SK-N-SH treated with all-trans-retinoic acid at 6 μM for 48 hours (cell line): ENCODE measurements around the gene SLC6A3.
A peak's percentile ranks its signal among the peaks of the same experiment; 100 is the strongest.

Experiments used
- ATAC-seq: fragments of 200-7000 bp; cut with Tn5 transposase; 3 replicates; pipeline ENCODE4 v1.9.1; 2020; ENCODE audit warnings: mild to moderate bottlenecking, moderate library complexity
- ARNTL ChIP-seq: fragments of 450-650 bp; formaldehyde crosslinking; IDR thresholded peaks from 2 replicates; pipeline ENCODE4 v1.5.0; 2020; ENCODE audit warnings: low read depth, mild to moderate bottlenecking, moderate library complexity, borderline replicate concordance
- BACH2 ChIP-seq: fragments of 250-450 bp; sonication (Bioruptor Pico); IDR thresholded peaks from 2 replicates; pipeline ENCODE4 v1.9.0; 2021; ENCODE audit warnings: mild to moderate bottlenecking, borderline replicate concordance
- ESRRG ChIP-seq: fragments of 250-450 bp; sonication (Bioruptor Pico); IDR thresholded peaks from 2 replicates; pipeline ENCODE4 v1.6.1; 2021; ENCODE audit warnings: mild to moderate bottlenecking
- GLIS3 ChIP-seq: fragments of 250-450 bp; sonication (Bioruptor Pico); IDR thresholded peaks from 2 replicates; pipeline ENCODE4 v1.5.0; 2020; ENCODE audit warnings: mild to moderate bottlenecking, moderate library complexity
- ISL1 ChIP-seq: fragments of 250-450 bp; sonication (Bioruptor Pico); IDR thresholded peaks from 2 replicates; pipeline ENCODE4 v2.1.2; 2022; ENCODE audit warnings: mild to moderate bottlenecking, moderate library complexity
- OSR1 ChIP-seq: fragments of 250-450 bp; sonication (Bioruptor Pico); IDR thresholded peaks from 2 replicates; pipeline ENCODE4 v1.8.0; 2022; ENCODE audit warnings: moderate library complexity, mild to moderate bottlenecking, inconsistent platforms
- PPARA ChIP-seq: fragments of 250-450 bp; sonication (Bioruptor Pico); IDR thresholded peaks from 2 replicates; pipeline ENCODE4 v1.5.0; 2020; ENCODE audit warnings: mild to moderate bottlenecking, borderline replicate concordance
- RARB ChIP-seq: fragments of 250-450 bp; sonication (Bioruptor Pico); IDR thresholded peaks from 2 replicates; pipeline ENCODE4 v1.8.0; 2021; ENCODE audit warnings: mild to moderate bottlenecking, moderate library complexity
- SNAI2 ChIP-seq: fragments of 250-450 bp; sonication (Bioruptor Pico); IDR thresholded peaks from 2 replicates; pipeline ENCODE4 v1.5.0; 2020; ENCODE audit warnings: mild to moderate bottlenecking, moderate library complexity
- TCF4 ChIP-seq: fragments of 250-450 bp; sonication (Bioruptor Pico); IDR thresholded peaks from 2 replicates; pipeline ENCODE4 v1.8.0; 2021; ENCODE audit warnings: mild to moderate bottlenecking, moderate library complexity, borderline replicate concordance
- TOX ChIP-seq: fragments of 250-450 bp; sonication (Bioruptor Pico); IDR thresholded peaks from 2 replicates; pipeline ENCODE4 v1.8.0; 2021; ENCODE audit warnings: mild to moderate bottlenecking, moderate library complexity, borderline replicate concordance
- ZC3H10 ChIP-seq: fragments of 250-450 bp; sonication (Bioruptor Pico); IDR thresholded peaks from 2 replicates; pipeline ENCODE4 v1.5.1; 2021; ENCODE audit warnings: mild to moderate bottlenecking, moderate library complexity
- ZFP3 ChIP-seq: fragments of 250-450 bp; sonication (Bioruptor Pico); IDR thresholded peaks from 2 replicates; pipeline ENCODE4 v1.5.0; 2020; ENCODE audit warnings: mild to moderate bottlenecking, moderate library complexity
- ZFP30 ChIP-seq: fragments of 450-650 bp; formaldehyde crosslinking; IDR thresholded peaks from 2 replicates; pipeline ENCODE4 v1.5.0; 2022; ENCODE audit warnings: mild to moderate bottlenecking, moderate library complexity
- ZNF565 ChIP-seq: fragments of 450-650 bp; formaldehyde crosslinking; conservative IDR thresholded peaks from 2 replicates; pipeline ENCODE4 v1.5.0; 2020; ENCODE audit warnings: low read depth, mild to moderate bottlenecking, moderate library complexity
- ZNF70 ChIP-seq: fragments of 450-650 bp; formaldehyde crosslinking; IDR thresholded peaks from 2 replicates; pipeline ENCODE4 v1.5.0; 2020; ENCODE audit warnings: mild to moderate bottlenecking, moderate library complexity
- ZNF8 ChIP-seq: fragments of 450-650 bp; formaldehyde crosslinking; IDR thresholded peaks from 2 replicates; pipeline ENCODE4 v1.5.0; 2020; ENCODE audit warnings: mild to moderate bottlenecking, moderate library complexity
- TF ChIP-seq, protein P1 (sequence below): fragments of 250-450 bp; sonication (Bioruptor Pico); IDR thresholded peaks from 2 replicates; pipeline ENCODE4 v1.8.0; 2020; ENCODE audit warnings: mild to moderate bottlenecking, moderate library complexity, borderline replicate concordance
- TF ChIP-seq, protein P2 (sequence below): fragments of 250-450 bp; sonication (Bioruptor Pico); IDR thresholded peaks from 2 replicates; pipeline ENCODE4 v1.5.1; 2020; ENCODE audit warnings: low read depth, mild to moderate bottlenecking, moderate library complexity
- TF ChIP-seq, protein P3 (sequence below): fragments of 250-450 bp; sonication (Bioruptor Pico); IDR thresholded peaks from 2 replicates; pipeline ENCODE4 v1.5.1; 2021; ENCODE audit warnings: mild to moderate bottlenecking, moderate library complexity
- TF ChIP-seq, protein P4 (sequence below): fragments of 250-450 bp; sonication (Bioruptor Pico); IDR thresholded peaks from 2 replicates; pipeline ENCODE4 v1.8.0; 2021; ENCODE audit warnings: low read depth, mild to moderate bottlenecking, moderate library complexity, borderline replicate concordance

Gene SLC6A3

DNA sequence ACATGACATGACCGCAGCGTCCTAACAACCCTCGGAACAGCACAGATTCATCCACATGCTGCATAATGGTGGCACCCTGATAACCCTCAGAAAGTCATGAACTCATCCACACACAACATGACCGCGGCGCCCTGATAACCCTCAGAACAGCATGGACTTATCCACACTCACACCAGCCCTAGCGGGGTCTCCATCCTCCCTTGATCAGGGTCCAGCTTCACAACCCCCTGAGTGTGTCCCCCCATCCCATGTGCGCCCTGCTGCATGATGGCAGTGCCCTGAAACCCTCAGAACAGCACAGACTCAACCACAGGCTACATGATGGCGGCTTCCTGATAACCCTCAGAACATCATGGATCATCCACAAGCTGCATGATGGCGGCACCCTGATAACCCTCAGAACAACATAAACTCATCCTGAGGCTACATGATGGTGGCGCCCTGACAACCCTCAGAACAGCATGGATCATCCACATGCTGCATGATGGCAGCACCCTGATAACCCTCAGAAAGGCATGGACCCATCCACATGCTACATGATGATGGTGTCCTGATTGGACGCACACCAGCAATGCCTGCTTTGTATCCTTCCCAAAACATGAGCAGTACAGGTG lies 28.3 kb downstream of the SLC6A3 start (continued):
- TF ChIP-seq, protein P1, sequence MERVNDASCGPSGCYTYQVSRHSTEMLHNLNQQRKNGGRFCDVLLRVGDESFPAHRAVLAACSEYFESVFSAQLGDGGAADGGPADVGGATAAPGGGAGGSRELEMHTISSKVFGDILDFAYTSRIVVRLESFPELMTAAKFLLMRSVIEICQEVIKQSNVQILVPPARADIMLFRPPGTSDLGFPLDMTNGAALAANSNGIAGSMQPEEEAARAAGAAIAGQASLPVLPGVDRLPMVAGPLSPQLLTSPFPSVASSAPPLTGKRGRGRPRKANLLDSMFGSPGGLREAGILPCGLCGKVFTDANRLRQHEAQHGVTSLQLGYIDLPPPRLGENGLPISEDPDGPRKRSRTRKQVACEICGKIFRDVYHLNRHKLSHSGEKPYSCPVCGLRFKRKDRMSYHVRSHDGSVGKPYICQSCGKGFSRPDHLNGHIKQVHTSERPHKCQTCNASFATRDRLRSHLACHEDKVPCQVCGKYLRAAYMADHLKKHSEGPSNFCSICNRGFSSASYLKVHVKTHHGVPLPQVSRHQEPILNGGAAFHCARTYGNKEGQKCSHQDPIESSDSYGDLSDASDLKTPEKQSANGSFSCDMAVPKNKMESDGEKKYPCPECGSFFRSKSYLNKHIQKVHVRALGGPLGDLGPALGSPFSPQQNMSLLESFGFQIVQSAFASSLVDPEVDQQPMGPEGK = no peak
- TF ChIP-seq ZNF8 (no peak), ISL1 (CRISPR knock-in tag) (no peak), SNAI2 (CRISPR knock-in tag) (no peak), ZNF565 (CRISPR knock-in tag) (no peak)
- TF ChIP-seq, protein P2, sequence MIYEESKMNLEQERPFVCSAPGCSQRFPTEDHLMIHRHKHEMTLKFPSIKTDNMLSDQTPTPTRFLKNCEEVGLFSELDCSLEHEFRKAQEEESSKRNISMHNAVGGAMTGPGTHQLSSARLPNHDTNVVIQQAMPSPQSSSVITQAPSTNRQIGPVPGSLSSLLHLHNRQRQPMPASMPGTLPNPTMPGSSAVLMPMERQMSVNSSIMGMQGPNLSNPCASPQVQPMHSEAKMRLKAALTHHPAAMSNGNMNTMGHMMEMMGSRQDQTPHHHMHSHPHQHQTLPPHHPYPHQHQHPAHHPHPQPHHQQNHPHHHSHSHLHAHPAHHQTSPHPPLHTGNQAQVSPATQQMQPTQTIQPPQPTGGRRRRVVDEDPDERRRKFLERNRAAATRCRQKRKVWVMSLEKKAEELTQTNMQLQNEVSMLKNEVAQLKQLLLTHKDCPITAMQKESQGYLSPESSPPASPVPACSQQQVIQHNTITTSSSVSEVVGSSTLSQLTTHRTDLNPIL (CRISPR knock-in tag) = no peak
- TF ChIP-seq, protein P3, sequence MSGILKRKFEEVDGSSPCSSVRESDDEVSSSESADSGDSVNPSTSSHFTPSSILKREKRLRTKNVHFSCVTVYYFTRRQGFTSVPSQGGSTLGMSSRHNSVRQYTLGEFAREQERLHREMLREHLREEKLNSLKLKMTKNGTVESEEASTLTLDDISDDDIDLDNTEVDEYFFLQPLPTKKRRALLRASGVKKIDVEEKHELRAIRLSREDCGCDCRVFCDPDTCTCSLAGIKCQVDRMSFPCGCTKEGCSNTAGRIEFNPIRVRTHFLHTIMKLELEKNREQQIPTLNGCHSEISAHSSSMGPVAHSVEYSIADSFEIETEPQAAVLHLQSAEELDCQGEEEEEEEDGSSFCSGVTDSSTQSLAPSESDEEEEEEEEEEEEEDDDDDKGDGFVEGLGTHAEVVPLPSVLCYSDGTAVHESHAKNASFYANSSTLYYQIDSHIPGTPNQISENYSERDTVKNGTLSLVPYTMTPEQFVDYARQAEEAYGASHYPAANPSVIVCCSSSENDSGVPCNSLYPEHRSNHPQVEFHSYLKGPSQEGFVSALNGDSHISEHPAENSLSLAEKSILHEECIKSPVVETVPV (CRISPR knock-in tag) = no peak

DNA sequence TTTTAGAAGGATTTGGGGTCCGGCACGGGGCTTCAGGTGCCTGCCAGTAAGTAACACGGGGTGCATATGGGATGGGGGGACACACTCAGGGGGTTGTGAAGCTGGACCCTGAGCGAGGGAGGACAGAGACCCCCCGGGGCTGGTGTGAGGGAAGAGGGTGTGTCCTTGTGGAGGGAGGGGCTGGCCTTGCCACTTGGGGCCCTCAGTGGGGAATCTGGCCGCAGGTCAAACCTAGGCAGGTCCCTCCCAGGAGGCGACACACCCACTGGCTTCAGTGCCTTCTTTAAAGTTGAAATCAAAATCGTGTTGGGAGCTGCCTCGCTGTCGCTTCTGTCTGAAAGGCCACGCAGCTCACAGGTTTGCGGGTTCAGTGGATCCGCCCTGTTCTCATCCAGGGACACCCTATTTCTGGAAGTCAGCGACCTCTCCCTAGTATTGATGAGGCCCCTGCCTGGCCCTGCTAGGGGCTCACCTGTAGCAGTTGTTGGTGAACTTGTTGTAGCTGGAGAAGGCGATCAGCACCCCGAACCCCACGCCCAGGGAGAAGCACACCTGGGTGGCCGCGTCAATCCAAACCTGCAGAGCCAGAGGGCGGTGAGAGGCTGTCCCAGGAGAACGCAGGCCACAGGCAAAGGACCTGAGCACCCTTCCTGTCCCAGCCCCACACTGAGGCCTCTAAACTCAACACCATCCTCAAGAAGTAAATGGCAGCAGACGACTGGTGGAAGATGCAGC lies 29.4 kb downstream of the SLC6A3 start:
- no peak for ATAC-seq
- TF ChIP-seq ARNTL (CRISPR knock-in tag) (no peak), ZNF565 (CRISPR knock-in tag) (no peak)
- TF ChIP-seq, protein P2 (CRISPR knock-in tag) = no peak
- TF ChIP-seq, all 23 proteins: peak for 0

DNA sequence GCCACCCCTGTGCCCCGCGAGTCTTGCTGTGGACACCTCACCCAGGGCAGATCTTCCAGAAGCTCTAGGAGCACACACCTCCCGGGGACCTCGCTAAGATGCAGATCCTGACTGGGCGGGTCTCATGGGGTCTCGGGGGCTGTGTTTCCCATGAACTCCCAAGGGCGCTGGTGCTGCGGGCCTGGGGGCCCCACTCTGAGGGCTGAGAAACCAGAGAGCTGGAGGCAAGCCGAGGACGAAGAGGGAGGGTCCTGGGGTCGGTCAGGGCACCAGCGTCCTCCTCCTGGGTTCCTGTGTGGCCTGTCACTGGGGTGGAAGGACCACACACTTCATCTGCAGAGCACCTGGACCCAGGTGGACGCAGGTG lies 30.2 kb downstream of the SLC6A3 start:
- TF ChIP-seq ESRRG (CRISPR knock-in tag) (no peak), ZC3H10 (CRISPR knock-in tag) (no peak), PPARA (CRISPR knock-in tag) (no peak)
- TF ChIP-seq, protein P2 (CRISPR knock-in tag) = no peak
- no peak for ATAC-seq

DNA sequence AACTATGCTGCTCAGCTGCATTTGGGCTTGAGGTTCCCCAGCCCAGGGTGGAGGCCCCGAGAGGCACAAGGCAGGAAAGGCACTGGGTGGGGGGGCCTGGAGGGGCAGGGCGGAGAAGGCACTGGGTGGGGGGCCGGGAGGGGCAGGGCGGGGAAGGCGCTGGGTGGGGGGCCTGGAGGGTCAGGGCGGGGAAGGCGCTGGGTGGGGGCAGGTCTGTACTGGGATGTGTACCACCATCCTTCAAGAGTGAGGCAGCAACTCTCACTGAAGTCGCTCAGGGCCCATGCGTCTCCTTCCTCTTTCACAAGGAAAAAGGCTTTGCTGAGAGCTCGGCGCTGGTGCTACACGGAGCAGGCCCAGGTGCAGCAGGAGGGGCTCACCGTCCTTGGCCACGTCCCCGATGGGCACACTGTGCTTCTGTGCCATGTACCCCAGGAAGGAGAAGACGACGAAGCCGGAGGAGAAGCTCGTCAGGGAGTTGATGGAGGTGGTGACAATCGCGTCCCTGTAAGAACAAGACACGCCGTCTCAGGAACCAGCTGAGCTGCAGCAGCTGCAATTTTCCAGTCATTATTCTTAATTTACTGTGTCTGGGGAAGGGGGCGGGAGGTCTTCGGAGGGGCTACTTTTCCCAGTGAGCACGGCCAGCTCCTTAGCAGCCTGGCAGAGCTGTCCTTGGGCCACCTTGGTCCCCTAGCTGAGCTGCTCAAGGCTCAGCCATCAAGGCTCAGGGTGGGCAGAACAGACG lies 30.8 kb downstream of the SLC6A3 start:
- peak; percentile 28; the same call in 1 of the 3 replicates for ATAC-seq
- TF ChIP-seq BACH2 (CRISPR knock-in tag) (no peak), ZNF8 (no peak), TCF4 (CRISPR knock-in tag) (no peak), SNAI2 (CRISPR knock-in tag) (no peak), RARB (CRISPR knock-in tag) (no peak), PPARA (CRISPR knock-in tag) (no peak), ZFP30 (CRISPR knock-in tag) (no peak), ZFP3 (CRISPR knock-in tag) (no peak), ZNF70 (CRISPR knock-in tag) (no peak), ARNTL (CRISPR knock-in tag) (no peak), ZC3H10 (CRISPR knock-in tag) (no peak), OSR1 (CRISPR knock-in tag) (no peak), ZNF565 (CRISPR knock-in tag) (no peak), ESRRG (CRISPR knock-in tag) (no peak), GLIS3 (no peak), TOX (CRISPR knock-in tag) (no peak)
- TF ChIP-seq, protein P4, sequence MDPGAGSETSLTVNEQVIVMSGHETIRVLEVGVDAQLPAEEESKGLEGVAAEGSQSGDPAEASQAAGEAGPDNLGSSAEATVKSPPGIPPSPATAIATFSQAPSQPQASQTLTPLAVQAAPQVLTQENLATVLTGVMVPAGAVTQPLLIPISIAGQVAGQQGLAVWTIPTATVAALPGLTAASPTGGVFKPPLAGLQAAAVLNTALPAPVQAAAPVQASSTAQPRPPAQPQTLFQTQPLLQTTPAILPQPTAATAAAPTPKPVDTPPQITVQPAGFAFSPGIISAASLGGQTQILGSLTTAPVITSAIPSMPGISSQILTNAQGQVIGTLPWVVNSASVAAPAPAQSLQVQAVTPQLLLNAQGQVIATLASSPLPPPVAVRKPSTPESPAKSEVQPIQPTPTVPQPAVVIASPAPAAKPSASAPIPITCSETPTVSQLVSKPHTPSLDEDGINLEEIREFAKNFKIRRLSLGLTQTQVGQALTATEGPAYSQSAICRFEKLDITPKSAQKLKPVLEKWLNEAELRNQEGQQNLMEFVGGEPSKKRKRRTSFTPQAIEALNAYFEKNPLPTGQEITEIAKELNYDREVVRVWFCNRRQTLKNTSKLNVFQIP (CRISPR knock-in tag) = no peak
- TF ChIP-seq, protein P3 (CRISPR knock-in tag) = no peak
- TF ChIP-seq, protein P2 (CRISPR knock-in tag) = no peak
